ENCODE measurements around the gene JUNB.
A peak's percentile ranks its signal among the peaks of the same experiment; 100 is the strongest.

JUNB gene

GRCh38 chr19:12774588-12775555, 16.4 kb upstream of the JUNB start, which contains the start of gene HOOK2:
Gene HOOK2, minus strand, starts transcription at chr19:12775552. Its CDS starts 103 bp downstream, at chr19:12775449.
- no peak for ATAC-seq

- ATAC-seq = peak; percentile 34
Observed at GRCh38 chr19:12777217-12778016, 13.9 kb upstream of the JUNB start.

- no peak for ATAC-seq
Observed at GRCh38 chr19:12778017-12778904, 13.0 kb upstream of the JUNB start.

- ATAC-seq = no peak
Observed at GRCh38 chr19:12778905-12779161, 12.5 kb upstream of the JUNB start.

GRCh38 chr19:12779162-12779993, 11.9 kb upstream of the JUNB start:
- no peak for ATAC-seq

- peak in 1 of 2 donors; percentile 6 for ATAC-seq
Observed at GRCh38 chr19:12782174-12782423, 9.2 kb upstream of the JUNB start.

- ATAC-seq = peak; percentile 53 to 65
Observed at GRCh38 chr19:12782424-12783290, 8.6 kb upstream of the JUNB start.

GRCh38 chr19:12783291-12783848, 7.9 kb upstream of the JUNB start:
- peak; percentile 11 to 28 for ATAC-seq

GRCh38 chr19:12783849-12784393, 7.4 kb upstream of the JUNB start:
- ATAC-seq = no peak

GRCh38 chr19:12784394-12784870, 6.9 kb upstream of the JUNB start:
- peak in 1 of 2 donors; percentile 11 for ATAC-seq

GRCh38 chr19:12784871-12785430, 6.3 kb upstream of the JUNB start:
- no peak for ATAC-seq

GRCh38 chr19:12785431-12786031, 5.8 kb upstream of the JUNB start:
- no peak for ATAC-seq

- no peak for ATAC-seq
Observed at GRCh38 chr19:12786141-12786870, 5.0 kb upstream of the JUNB start.

GRCh38 chr19:12786952-12787351, 4.3 kb upstream of the JUNB start:
- no peak for ATAC-seq

- ATAC-seq = no peak
Observed at GRCh38 chr19:12787458-12787857, 3.8 kb upstream of the JUNB start.

- ATAC-seq = no peak
Observed at GRCh38 chr19:12788042-12788681, 3.1 kb upstream of the JUNB start.

GRCh38 chr19:12788682-12789097, 2.6 kb upstream of the JUNB start:
- ATAC-seq = no peak

Measured in activated CD4-positive, CD25-positive, alpha-beta regulatory T cell treated with anti-CD3 and anti-CD28 coated beads, Interleukin-2, amount 50 U/mL, for 24 hours (primary cell).